ENCODE measurements around the gene SNRPA. TPM values are rescaled to one million over a fixed set of nuclear protein-coding genes. Genes with fewer than 3 reads are reported as not detected.
A peak's percentile ranks its signal among the peaks of the same experiment; 100 is the strongest.

SNRPA gene
- total and polyA plus RNA-seq, 2 of the 4 experiments (the other 2 are of a cell fraction): 30.3 to 81.3 TPM

DNA sequence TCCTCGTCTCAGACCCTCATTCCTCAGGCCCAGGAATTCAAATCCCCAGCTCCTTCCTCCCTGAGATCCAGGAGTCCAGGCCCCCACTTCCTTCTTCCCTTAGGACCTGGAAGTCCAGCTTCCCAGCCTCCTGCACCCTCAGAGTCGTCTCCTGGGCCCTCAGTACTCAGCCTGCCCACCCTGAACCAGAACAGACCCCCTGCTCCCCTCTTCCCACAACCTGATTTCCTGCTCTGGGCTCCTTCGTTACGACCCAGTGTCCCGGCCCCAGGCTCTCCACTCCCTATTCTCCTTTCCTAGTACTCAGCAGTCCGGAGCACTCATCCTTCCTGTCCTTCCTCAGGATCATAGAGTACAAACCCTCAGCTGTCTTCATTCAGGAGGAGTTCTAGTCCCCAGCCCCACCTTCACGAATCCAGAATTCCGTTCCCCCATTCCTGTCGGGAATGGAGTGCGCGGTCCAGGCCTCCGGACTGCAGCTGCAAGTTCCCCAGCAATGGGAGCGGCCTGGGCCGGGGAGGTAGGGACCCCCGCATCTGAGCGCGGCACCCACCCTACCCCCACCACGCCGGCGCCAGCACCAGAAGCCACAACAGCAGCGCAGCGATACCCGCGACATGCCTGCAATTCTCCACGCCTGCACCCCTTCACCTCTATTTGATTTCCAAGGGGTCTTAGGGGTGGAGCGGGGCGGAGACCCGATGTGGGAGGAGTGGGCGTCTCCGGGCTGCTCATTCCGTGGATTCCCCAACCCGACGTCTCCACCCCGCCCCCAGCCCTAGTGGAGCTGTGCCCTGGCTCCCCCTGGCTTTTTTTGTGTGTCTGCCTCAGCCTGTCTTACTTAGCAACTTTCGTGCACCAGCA, 60.7 kb downstream of the SNRPA start:
- peaks cover 21 to 41% of the 10 kb centered on the region in 2 experiments for H3K79me1 ChIP-seq (ENCODE audit: low read depth in 1 of 2, low read length in 2 of 2)
- peak overlapping the region; percentile 55; the same call in 1 of the 2 replicates for H3K23ac ChIP-seq (ENCODE audit: low read depth, low read length)
- dilution Hi-C loops (cut with HindIII; ENCODE audit: low sequenced_read_pairs, unreplicated experiment) (no loop called here), intact Hi-C loops (cut with micrococcal nuclease) (no loop called here), in situ Hi-C loops (cut with MboI; ENCODE audit: low sequenced_read_pairs) (no loop called here)
- H3K4me1 ChIP-seq (ENCODE audit: control insufficient read depth, insufficient read depth, low read length): peaks cover 8% of the 10 kb centered on the region
- ATAC-seq (ENCODE audit: low read depth): no peak
- no peak overlapping the region for H3K56ac ChIP-seq (ENCODE audit: extremely low read depth, insufficient read depth, low read length)
- peak overlapping the region; percentile 56 for H3K4me2 ChIP-seq (ENCODE audit: low read depth, low read length)
- H3K4me3 ChIP-seq (ENCODE audit: insufficient read depth, low read depth, low read length): no peak overlapping the region; the same call in 1 of the 2 replicates
- ChIA-PET POLR2A (ENCODE audit: unreplicated experiment) (interaction anchor here (0.6 kb wide), 1 partner anchor 9 kb away, joined by 4 read pairs; no protein-coding TSS in a partner anchor), CTCF (no interaction called here)
- DNase-seq: no peak
- no TSS peak for BruUV-seq (replicated peaks)
- H3K14ac ChIP-seq (replicated peaks; ENCODE audit: low read depth, low read length): peak overlapping the region; percentile 63
- peak overlapping the region; percentile 35; the same call in 1 of the 2 replicates for H3K27ac ChIP-seq (ENCODE audit: insufficient read depth, low read length)
- no peaks in the 10 kb centered on the region for H3K27me3 ChIP-seq (ENCODE audit: control insufficient read depth, insufficient read depth, low read length)
- H4K91ac ChIP-seq (ENCODE audit: insufficient read depth, low read depth, low read length): no peak overlapping the region
- H3K36me3 ChIP-seq (ENCODE audit: control insufficient read depth, insufficient read depth, low read length): peaks cover 29% of the 10 kb centered on the region; the same call in 1 of the 2 replicates
- H2AFZ ChIP-seq (replicated peaks; ENCODE audit: low read length, poor library complexity): peak overlapping the region; percentile 18
- 0 out of 2 replicates have a peak overlapping the region, but pooled peaks have one; percentile 42 for H3K18ac ChIP-seq (ENCODE audit: low read depth, low read length)
- no peaks in the 10 kb centered on the region for H3K9me3 ChIP-seq (ENCODE audit: control insufficient read depth, insufficient read depth, low read length)
- no peak overlapping the region for H2BK120ac ChIP-seq (ENCODE audit: low read depth, low read length)
- H2AK5ac ChIP-seq (ENCODE audit: low read depth, low read length): peak overlapping the region; percentile 54; the same call in 1 of the 2 replicates
- H2BK5ac ChIP-seq (ENCODE audit: low read depth, low read length, poor library complexity, severe bottlenecking): no peak overlapping the region
- no peak overlapping the region for H2AK9ac ChIP-seq (replicated peaks; ENCODE audit: low read depth, low read length, poor library complexity)
- H2BK15ac ChIP-seq (ENCODE audit: low read depth, low read length): no peak overlapping the region; the same call in 2 of the 3 replicates
- peak overlapping the region; percentile 47; the same call in 1 of the 2 replicates for H3K4ac ChIP-seq (ENCODE audit: low read depth, low read length)
- H4K20me1 ChIP-seq (ENCODE audit: insufficient read depth, low read length): peaks cover 30% of the 10 kb centered on the region
- 0 out of 2 replicates have a peak overlapping the region, but pooled peaks have one; percentile 30 for H4K5ac ChIP-seq (ENCODE audit: low read depth, low read length)
- H4K8ac ChIP-seq (ENCODE audit: low read depth in 2 of 2, low read length in 2 of 2): peak overlapping the region; percentile 41 to 61; a peak in 3 of 4 replicates
- H2BK20ac ChIP-seq (ENCODE audit: low read depth, low read length): no peak overlapping the region
- 0 out of 2 replicates have a peak, but pooled peaks cover 4% of the 10 kb centered on the region for H3K9me1 ChIP-seq (ENCODE audit: insufficient read depth, low read length)
- WGBS, 2 experiments (ENCODE audit: extremely low coverage in 2 of 2, insufficient read length in 1 of 2): 33% methylated on average over 3 of the region's 35 CpGs; no CpG with 5 or more reads in 1 of the 2 experiments
- H3K9ac ChIP-seq (ENCODE audit: low read depth, low read length): no peak overlapping the region; the same call in 1 of the 2 replicates
- no peak for TF ChIP-seq CEBPB (IDR thresholded peaks at IDR 0.05; ENCODE audit: low read depth, low read length)
- TF ChIP-seq SMC3 (IDR thresholded peaks at IDR 0.05; ENCODE audit: low read depth, low read length): no peak
- TF ChIP-seq MAFK (IDR thresholded peaks at IDR 0.05; ENCODE audit: low read depth, low read length): no peak
- no peak for TF ChIP-seq RAD21 (IDR thresholded peaks at IDR 0.05; ENCODE audit: low read length)
- no peak for TF ChIP-seq MXI1 (IDR thresholded peaks at IDR 0.05; ENCODE audit: borderline replicate concordance, low read depth, low read length)
- TF ChIP-seq, protein P1, sequence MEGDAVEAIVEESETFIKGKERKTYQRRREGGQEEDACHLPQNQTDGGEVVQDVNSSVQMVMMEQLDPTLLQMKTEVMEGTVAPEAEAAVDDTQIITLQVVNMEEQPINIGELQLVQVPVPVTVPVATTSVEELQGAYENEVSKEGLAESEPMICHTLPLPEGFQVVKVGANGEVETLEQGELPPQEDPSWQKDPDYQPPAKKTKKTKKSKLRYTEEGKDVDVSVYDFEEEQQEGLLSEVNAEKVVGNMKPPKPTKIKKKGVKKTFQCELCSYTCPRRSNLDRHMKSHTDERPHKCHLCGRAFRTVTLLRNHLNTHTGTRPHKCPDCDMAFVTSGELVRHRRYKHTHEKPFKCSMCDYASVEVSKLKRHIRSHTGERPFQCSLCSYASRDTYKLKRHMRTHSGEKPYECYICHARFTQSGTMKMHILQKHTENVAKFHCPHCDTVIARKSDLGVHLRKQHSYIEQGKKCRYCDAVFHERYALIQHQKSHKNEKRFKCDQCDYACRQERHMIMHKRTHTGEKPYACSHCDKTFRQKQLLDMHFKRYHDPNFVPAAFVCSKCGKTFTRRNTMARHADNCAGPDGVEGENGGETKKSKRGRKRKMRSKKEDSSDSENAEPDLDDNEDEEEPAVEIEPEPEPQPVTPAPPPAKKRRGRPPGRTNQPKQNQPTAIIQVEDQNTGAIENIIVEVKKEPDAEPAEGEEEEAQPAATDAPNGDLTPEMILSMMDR (conservative IDR thresholded peaks at IDR 0.05; ENCODE audit: low read depth, low read length): no peak
- TF ChIP-seq, protein P2, sequence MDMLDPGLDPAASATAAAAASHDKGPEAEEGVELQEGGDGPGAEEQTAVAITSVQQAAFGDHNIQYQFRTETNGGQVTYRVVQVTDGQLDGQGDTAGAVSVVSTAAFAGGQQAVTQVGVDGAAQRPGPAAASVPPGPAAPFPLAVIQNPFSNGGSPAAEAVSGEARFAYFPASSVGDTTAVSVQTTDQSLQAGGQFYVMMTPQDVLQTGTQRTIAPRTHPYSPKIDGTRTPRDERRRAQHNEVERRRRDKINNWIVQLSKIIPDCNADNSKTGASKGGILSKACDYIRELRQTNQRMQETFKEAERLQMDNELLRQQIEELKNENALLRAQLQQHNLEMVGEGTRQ (IDR thresholded peaks at IDR 0.05; ENCODE audit: low read depth, low read length): no peak
- no peak for TF ChIP-seq RCOR1 (IDR thresholded peaks at IDR 0.05; ENCODE audit: insufficient replicate concordance, low read length)
- TF ChIP-seq BHLHE40 (IDR thresholded peaks at IDR 0.05; ENCODE audit: low read depth, low read length): no peak
- TF ChIP-seq RFX5 (IDR thresholded peaks at IDR 0.05; ENCODE audit: low read depth, low read length): no peak
- TF ChIP-seq, protein P3, sequence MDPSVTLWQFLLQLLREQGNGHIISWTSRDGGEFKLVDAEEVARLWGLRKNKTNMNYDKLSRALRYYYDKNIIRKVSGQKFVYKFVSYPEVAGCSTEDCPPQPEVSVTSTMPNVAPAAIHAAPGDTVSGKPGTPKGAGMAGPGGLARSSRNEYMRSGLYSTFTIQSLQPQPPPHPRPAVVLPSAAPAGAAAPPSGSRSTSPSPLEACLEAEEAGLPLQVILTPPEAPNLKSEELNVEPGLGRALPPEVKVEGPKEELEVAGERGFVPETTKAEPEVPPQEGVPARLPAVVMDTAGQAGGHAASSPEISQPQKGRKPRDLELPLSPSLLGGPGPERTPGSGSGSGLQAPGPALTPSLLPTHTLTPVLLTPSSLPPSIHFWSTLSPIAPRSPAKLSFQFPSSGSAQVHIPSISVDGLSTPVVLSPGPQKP (IDR thresholded peaks at IDR 0.05; ENCODE audit: borderline replicate concordance, low read depth, low read length): no peak
- TF ChIP-seq MAZ (IDR thresholded peaks at IDR 0.05; ENCODE audit: borderline replicate concordance, low read depth, low read length): no peak
